Upper lobe of right lung (tissue), 1 donor: ENCODE results near the gene DYNLL2. TPM values are rescaled to one million over a fixed set of nuclear protein-coding genes. Genes with fewer than 3 reads are reported as not detected.

ENCODE experiments used
- ATAC-seq: fragments of 200-7000 bp; cut with Tn5 transposase; one replicate; pipeline ENCODE4 v1.9.1; 2020; ENCODE audit warnings: mild to moderate bottlenecking, moderate library complexity
- DNase-seq: peaks from one replicate; pipeline ENCODE4 v3.0.0-alpha.2; 2020
- H3K27ac ChIP-seq: fragments of 200-600 bp; one replicate; pipeline ENCODE4 v1.8.0; 2022
- H3K27me3 ChIP-seq: fragments of 200-600 bp; one replicate; pipeline ENCODE4 v1.8.0; 2022; ENCODE audit warnings: mild to moderate bottlenecking
- H3K36me3 ChIP-seq: fragments of 200-600 bp; one replicate; pipeline ENCODE4 v1.8.0; 2022
- H3K4me1 ChIP-seq: fragments of 200-600 bp; one replicate; pipeline ENCODE4 v1.8.0; 2022
- H3K4me3 ChIP-seq: fragments of 200-600 bp; one replicate; pipeline ENCODE4 v1.8.0; 2022; ENCODE audit warnings: mild to moderate bottlenecking
- H3K9me3 ChIP-seq: fragments of 200-600 bp; one replicate; pipeline ENCODE4 v1.8.0; 2022
- CTCF ChIP-seq: fragments of 200-600 bp; IDR thresholded peaks from one replicate; pipeline ENCODE4 v1.8.0; 2022; ENCODE audit warnings: antibody characterized with exemption
- intact Hi-C: fragments of 100-400 bp; cut with DNase I; formaldehyde crosslinking; loops from one replicate; pipeline ENCODE4 v1.11.0; 2022
- total RNA-seq: library from RNA; stranded (reverse); fragmentation: NEBNext Ultra II Directional; extraction: Animal tissue kit (Norgen Biotek cat#: 25700); gene quantifications from one replicate; pipeline ENCODE4 v1.2.1, GENCODE V29; 2021
- donor health status: DM: no; HTN: yes; CAD: no; lungs with severe emphysema.

Gene DYNLL2
- total RNA-seq, 1 donor from 2014 or later, result 37.8 TPM

- Histone ChIP-seq H3K36me3 (peaks cover 46% of the 10 kb centered on the region), H3K27me3 (no peaks in the 10 kb centered on the region), H3K4me1 (peaks cover 29% of the 10 kb centered on the region), H3K4me3 (peak overlapping the region; percentile 92), H3K27ac (peak overlapping the region; percentile 92), H3K9me3 (no peaks in the 10 kb centered on the region)
- DNase-seq (no peak), ATAC-seq (no peak)
- intact Hi-C loops, result no loop called here
- no peak for TF ChIP-seq CTCF
These were observed 2.0 kb downstream of the DYNLL2 start for GRCh38 chr17:58085039-58085715.

GRCh38 chr17:58086953-58087352, 3.7 kb downstream of the DYNLL2 start:
- no peak for DNase-seq
- Histone ChIP-seq H3K36me3 (peaks cover 63% of the 10 kb centered on the region), H3K27me3 (no peaks in the 10 kb centered on the region), H3K4me1 (peaks cover 29% of the 10 kb centered on the region), H3K9me3 (no peaks in the 10 kb centered on the region), H3K27ac (no peak overlapping the region), H3K4me3 (no peak overlapping the region)
- TF ChIP-seq CTCF, result no peak
- intact Hi-C loops, result no loop called here
- no peak for ATAC-seq

GRCh38 chr17:58088624-58089023, 5.4 kb downstream of the DYNLL2 start:
- Histone ChIP-seq H3K27me3 (no peaks in the 10 kb centered on the region), H3K36me3 (peaks cover 80% of the 10 kb centered on the region), H3K9me3 (no peaks in the 10 kb centered on the region), H3K4me1 (peaks cover 24% of the 10 kb centered on the region), H3K27ac (no peak overlapping the region), H3K4me3 (no peak overlapping the region)
- no peak for TF ChIP-seq CTCF
- intact Hi-C loops, result no loop called here
- no peak for ATAC-seq
- no peak for DNase-seq

GRCh38 chr17:58089111-58089510, 5.9 kb downstream of the DYNLL2 start:
- Histone ChIP-seq H3K27me3 (no peaks in the 10 kb centered on the region), H3K9me3 (no peaks in the 10 kb centered on the region), H3K27ac (no peak overlapping the region), H3K4me1 (peaks cover 24% of the 10 kb centered on the region), H3K4me3 (no peak overlapping the region), H3K36me3 (peaks cover 84% of the 10 kb centered on the region)
- TF ChIP-seq CTCF, result no peak
- DNase-seq (no peak), ATAC-seq (no peak)
- intact Hi-C loops, result no loop called here

GRCh38 chr17:58091024-58091567, 7.9 kb downstream of the DYNLL2 start:
- no peak overlapping the region for H3K4me3 ChIP-seq
- no peak for DNase-seq
- H3K9me3 ChIP-seq, result no peaks in the 10 kb centered on the region
- H3K27me3 ChIP-seq, result no peaks in the 10 kb centered on the region
- peaks cover 10% of the 10 kb centered on the region for H3K4me1 ChIP-seq
- intact Hi-C loops, result no loop called here
- ATAC-seq, result no peak
- no peak for TF ChIP-seq CTCF
- no peak overlapping the region for H3K27ac ChIP-seq
- peaks cover 86% of the 10 kb centered on the region for H3K36me3 ChIP-seq
